ENCODE data around the gene SC5D.
A peak's percentile ranks its signal among the peaks of the same experiment; 100 is the strongest.

Gene SC5D

DNA sequence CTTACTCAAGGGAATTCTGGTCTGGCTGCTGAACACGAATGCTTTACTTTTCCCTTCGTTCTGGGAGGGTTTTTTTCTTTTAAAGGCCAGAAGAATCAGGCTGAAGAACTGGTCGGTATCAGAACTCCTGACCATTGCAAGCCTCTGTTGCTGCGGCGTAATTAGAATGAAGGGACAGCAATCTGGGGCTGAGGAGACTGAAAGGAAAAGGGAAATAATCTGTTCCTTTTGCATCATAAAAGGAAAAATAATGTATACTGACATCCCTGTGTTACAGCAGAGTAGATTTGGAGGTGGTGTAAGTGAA, 670 bp downstream of the SC5D start:
- DNase-seq, result no peak

DNA sequence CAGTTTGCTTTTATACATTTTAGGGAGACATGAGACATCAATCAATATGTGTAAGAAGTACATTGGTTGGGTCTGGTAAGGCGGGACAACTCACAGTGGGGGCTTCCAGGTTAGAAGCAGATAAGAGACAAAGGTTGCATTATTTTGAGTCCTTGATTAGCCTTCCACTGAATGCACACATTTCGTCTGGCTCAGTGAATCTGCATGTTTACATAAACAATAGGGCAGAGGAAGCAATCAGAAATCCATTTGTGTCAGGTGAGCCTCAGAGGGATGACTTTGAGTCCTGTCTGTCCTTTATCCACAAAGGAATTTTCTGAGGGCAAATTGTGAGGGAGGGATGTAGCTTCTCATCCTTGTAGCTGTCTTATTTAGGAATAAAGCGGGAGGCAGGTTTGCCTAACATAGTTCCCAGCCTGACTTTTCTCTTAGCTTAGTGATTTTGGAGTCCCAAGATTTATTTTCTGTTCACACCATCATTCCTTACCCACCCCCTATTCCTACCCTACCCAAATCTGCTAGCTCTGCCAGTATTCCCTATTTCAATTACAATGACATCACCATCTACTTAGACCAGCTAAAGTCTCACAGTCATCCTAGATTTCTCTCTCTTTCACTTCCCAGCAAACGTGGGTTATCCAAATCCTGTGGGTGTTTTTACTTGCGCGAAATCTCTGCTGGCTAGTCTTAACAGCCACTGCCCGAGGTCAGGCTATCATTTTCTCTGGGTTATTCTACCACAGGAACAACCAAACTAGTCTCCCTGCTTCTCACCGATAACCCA, 2.9 kb downstream of the SC5D start:
- no peak for DNase-seq

DNA sequence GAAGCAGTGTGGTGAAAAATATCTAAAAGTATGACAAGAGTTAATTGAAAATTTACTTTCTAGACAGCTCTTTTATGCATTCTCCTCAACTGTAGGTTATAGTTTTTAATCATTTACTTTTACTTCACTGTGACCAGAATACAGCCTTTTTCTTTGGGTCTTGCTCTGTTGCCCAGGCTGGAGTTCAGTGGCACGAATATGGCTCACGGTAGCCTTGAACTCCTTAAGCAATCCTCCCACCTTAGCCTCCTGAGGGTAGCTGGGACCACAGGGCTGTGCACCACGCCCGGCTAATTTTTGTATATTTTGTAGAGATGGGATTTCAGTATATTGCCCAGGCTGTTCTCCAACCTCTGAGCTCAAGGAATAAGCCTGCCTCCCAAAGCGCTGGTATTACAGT, 5.3 kb downstream of the SC5D start:
- no peak for DNase-seq

- DNase-seq, result no peak
Measured at GRCh38 chr11:121298774-121299173, 6.2 kb downstream of the SC5D start.

DNA sequence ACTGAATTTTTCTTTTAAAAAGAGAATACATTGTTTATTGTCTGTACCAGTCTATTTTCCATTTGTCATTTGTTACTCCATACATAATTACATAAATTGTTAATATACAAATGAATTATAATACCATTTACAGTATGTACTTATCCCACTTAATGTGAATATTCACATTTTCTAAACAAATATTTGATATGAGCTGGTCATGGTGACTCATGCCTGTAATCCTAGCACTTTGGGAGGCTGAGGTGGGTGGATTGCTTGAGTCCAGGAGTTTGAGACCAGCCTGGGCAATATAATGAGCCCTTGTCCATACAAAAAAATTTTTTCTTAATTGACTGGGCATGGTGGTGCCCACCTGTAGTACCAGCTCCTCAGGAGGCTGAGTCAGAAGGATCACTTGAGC, 6.8 kb downstream of the SC5D start:
- no peak for DNase-seq

GRCh38 chr11:121300313-121300971, 7.9 kb downstream of the SC5D start:
- no peak for DNase-seq

DNA sequence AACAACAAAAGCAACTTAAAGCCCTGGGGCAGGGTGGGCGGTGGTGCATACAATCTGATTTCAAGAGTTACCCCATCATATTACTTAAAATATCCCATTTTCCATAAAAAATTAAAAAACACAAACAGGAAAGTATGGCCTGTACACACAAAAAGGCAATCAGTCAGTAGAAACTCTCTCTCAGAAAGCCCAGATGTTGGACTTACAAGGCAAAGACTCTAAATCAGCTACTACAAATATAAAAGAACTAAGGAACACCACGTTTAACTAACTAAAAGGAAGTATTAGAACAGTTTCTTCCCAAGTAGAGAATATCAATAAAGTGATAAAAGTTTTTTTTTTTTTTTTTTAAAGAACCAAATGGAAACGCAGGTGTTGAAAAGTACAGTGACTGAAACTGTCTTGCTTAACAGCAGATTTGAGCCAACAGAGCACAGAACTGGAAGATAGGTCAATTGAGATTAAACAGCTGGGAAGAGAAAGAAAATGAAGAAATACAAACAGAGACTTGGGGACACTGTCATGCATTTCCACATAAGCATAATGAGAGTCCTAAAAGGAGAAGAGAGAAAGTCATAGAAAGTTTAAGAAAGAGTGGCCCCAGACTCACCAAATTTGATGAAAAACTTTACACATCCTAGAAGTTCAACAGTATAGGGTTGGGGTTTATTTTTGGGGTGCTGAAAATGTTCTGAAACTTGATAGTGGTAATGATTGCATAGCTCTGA, 8.6 kb downstream of the SC5D start:
- DNase-seq, result no peak

DNA sequence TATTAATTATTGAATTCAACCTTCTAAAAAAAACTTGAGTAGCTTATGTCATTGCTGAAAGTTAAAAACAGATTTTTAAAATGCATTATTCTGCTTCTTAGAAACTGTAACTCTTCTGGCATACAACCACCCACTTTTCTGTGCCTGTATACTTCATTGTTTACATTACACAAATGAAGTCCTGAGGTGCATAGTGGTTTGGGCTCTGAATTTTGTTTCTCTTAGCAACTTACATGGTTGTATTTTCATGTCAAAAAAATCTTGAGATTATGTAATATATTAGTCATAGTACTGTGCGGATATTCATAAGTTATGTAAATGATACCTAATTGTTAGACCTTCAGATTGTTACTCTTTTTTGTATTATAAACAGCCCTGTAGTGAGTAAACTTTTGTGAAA, 12.2 kb downstream of the SC5D start:
- DNase-seq, result no peak

DNA sequence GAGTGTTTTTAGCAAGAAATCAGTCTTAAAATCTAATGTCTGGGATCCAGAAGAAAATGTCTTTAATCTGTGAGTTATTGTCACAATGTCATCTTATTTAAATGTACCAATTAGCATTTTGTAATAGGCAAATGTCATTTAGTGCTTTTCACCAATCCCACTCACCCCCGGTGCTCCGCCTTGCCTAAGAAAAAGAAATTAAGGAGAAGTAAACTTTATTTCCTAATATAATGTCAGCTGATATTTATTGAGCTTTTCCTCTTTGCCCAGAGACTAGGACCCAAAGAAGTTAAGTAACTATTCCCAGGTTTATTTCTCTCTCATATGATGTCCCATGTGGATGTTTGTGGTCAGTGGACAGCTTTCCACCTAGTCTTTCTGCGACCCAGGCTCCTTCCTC, 16.2 kb downstream of the SC5D start:
- no peak for DNase-seq

GRCh38 chr11:121309688-121310087, 17.1 kb downstream of the SC5D start:
- DNase-seq, result no peak

DNA sequence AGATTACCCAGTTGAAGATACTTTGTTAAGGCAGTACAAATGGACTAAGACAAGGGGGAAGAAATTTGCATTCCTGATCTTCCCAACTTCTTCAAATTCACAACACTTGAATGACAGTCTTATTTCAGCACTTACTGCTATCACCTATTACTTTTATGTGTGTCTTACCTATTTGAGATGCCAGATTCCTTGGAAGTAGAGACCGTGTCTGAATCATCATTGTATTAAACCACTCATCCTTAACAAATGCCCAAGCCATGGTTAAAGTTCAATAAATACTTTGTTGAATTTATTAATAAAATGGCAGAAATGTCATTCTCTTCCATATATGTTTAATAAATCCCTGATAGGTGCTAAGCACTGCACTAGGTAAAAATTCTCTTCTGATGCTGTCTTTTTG, 18.3 kb downstream of the SC5D start:
- DNase-seq, result no peak

GRCh38 chr11:121311373-121311772, 18.8 kb downstream of the SC5D start:
- peak; percentile 10 for DNase-seq

DNA sequence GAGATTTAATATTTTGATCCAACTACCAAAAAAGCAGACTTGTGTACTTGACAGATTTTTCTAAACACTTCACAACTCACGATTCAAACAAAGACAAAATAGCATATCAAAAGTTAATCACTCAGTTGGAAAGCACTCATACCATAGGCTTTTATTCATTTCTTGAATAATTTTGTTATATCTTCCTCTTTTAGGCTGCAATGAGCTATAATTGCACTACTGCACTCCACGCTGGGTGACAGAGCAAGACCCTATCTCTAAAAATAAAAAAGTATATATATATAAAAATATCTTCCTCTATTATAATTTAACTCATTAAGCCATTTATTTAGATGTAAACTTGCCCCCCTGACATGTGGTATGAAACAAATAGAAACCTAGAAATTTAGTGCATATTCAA, 19.9 kb downstream of the SC5D start:
- no peak for DNase-seq

DNA sequence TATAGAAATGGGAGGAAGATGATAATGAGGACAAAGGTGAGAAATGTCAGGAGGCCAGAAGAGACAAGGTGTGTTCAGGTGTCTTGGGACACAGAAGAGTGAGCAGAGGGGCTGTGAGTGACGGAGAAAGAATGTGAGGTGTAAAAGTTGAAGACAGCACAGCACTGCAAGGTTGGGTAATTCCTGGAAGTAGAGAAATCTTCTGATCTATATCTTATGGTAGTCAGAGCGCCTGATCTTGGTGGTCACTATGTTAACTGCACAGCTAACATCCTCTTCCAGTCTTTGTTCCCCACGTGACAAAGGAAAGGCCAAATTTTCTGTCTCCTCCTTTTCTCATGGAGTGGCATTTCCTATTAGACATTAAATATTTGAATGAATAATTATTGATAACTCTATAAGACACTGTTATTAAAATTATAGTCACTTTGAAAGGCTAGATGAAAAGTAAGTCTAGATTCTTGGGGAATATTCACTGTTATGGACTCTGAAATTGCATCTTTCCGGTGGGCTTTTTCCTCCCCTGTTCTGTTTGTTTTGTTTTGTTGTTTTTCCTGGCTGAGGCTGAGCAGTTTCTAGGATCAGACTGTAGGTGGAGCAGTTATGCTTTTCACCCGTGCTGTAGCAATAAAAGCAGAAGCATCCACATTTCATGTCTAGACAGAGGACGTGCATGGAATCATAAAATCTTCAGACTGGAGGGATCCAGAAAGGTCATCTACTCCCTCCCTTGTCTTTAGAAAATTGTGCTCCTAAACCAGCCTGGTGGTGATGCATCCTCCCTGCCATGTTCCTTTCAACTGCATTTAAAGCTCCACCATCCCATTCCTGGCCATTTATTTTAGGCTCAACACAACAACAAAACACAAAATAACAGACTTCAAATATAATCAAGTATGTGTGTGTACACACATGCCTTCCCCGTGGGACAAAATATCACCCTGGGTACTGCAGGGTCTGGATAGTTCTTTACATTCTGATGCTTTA, 26.6 kb downstream of the SC5D start:
- DNase-seq, result peak; percentile 52

DNA sequence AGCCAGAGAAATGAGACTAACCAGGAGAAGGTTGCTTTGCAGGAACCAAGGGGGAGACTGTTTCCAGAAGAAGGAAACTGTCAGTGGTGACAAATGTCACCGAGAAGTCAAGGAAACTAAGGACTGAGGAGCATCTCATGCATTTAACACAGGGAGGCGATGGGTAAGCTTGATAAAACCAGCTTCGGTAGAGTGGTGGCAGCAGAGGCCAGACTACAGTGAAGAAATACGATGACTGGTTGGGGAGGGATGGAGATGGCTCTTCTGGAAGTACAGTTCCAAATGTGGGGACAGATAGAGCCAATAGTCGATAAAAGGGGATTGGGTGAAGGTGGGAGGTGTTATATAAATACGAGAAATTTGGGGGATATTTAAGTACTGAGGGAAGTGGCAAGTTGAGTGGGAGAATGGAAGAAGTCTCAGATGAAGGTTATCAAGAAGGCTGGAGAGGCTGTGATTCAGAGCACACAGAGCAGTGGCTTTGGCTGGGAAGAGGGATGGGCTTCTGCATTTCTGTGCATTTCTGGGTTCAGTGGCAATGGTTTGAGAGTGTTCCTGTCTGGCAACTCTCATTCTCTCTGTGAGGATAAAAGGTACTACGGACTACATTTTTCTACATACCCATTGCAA, 29.2 kb downstream of the SC5D start:
- peak; percentile 26 for DNase-seq

DNA sequence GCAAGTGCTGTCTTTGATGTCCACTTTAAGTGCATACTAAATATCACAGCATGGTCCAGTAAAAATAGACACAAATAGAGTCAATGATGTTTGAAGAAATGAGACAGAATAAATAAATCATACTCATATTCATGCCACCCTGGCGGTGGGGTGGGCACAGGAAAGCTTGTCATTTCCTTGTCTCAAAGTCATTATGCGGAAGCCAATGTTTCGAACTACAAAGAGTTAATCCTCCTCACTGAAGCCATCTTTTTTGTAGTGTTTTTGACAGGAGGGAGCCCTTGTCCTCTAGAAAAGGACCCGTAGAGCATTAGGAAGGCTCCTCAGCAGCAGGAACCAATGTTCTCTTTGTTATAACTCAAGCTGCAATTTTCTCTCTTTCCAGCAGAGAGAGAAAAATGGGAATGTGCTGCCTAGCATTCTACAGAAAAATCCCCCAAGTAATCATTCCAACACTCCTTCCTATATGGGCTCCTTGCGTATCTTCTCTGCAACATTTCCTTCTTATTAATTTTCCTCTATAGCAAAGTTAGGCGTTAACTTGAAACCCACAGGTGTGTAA, 30.6 kb downstream of the SC5D start:
- no peak for DNase-seq

GRCh38 chr11:121326230-121326629, 33.7 kb downstream of the SC5D start:
- DNase-seq, result no peak

- DNase-seq, result no peak
Measured at GRCh38 chr11:121327553-121327952, 35.0 kb downstream of the SC5D start.

- DNase-seq, result peak; percentile 25
Measured at GRCh38 chr11:121328176-121328966, 35.8 kb downstream of the SC5D start.

GRCh38 chr11:121328967-121329679, 36.6 kb downstream of the SC5D start:
- DNase-seq, result peak; percentile 6

Data from activated CD4-positive, alpha-beta T cell treated with anti-CD3 and anti-CD28 coated beads, Interleukin-2, amount 50 U/mL, for 16 hours (primary cell).